GM23338 (cell line): Measurements from ENCODE around the gene ZFP36. TPM values are rescaled to one million over a fixed set of nuclear protein-coding genes. Genes with fewer than 3 reads are reported as not detected.

Source experiments
- EZH2phosphoT487 ChIP-seq: fragments of 200-600 bp; sonication (generic); IDR thresholded peaks from one replicate; pipeline ENCODE4 v1.8.1; 2018; ENCODE audit warnings: antibody characterized with exemption; ENCODE audit not compliant: unreplicated experiment
- NANOG ChIP-seq: IDR thresholded peaks from 2 replicates; pipeline ENCODE4 v1.6.1; 2016; ENCODE audit warnings: antibody characterized with exemption, borderline replicate concordance
- POLR2AphosphoS5 ChIP-seq: IDR thresholded peaks from 2 replicates; pipeline ENCODE4 v1.6.1; 2016; ENCODE audit warnings: antibody characterized with exemption, low read depth
- STAT1 ChIP-seq: IDR thresholded peaks from one replicate; pipeline ENCODE4 v1.6.1; 2016; ENCODE audit warnings: antibody characterized with exemption; ENCODE audit not compliant: unreplicated experiment
- ZNF114 ChIP-seq: fragments of 250-450 bp; sonication (Bioruptor Pico); IDR thresholded peaks from 2 replicates; pipeline ENCODE4 v1.5.0; 2020; ENCODE audit warnings: mild to moderate bottlenecking, moderate library complexity
- ZNF331 ChIP-seq: fragments of 250-450 bp; sonication (Bioruptor Pico); IDR thresholded peaks from 2 replicates; pipeline ENCODE4 v1.5.0; 2020; ENCODE audit warnings: low read depth, mild to moderate bottlenecking, moderate library complexity
- polyA plus RNA-seq: library from polyadenylated mRNA; unstranded; fragments of >200 nt; fragmentation: Nextera tagmentation; extraction: Ambion mirVana; gene quantifications from 2 replicates; pipeline ENCODE4 v1.2.1, GENCODE V29; 2016
- total RNA-seq: library from RNA; depleted of rRNA; stranded (reverse); fragments of >200 nt; shearing (Covaris generic); gene quantifications from 2 replicates; pipeline ENCODE4 v1.2.3, GENCODE V29; 2014
- TF ChIP-seq, protein P1 (sequence below): fragments of 250-450 bp; sonication (Bioruptor Pico); IDR thresholded peaks from 2 replicates; pipeline ENCODE4 v1.5.0; 2020; ENCODE audit warnings: mild to moderate bottlenecking, moderate library complexity
- TF ChIP-seq, protein P2 (sequence below): IDR thresholded peaks from 2 replicates; pipeline ENCODE4 v1.6.1; 2016; ENCODE audit warnings: antibody characterized with exemption
- TF ChIP-seq, protein P3 (sequence below), 2 experiments: fragments of 200-600 bp in 1 of 2; sonication (generic) in 1 of 2; conservative IDR thresholded peaks; 2 replicates each; pipeline versions ENCODE4 v1.5.1 to v1.6.1; 2016 to 2017; ENCODE audit warnings: antibody characterized with exemption in 2 of 2, low read depth in 2 of 2, mild to moderate bottlenecking in 2 of 2, moderate library complexity in 1 of 2

Gene ZFP36
- total and polyA plus RNA-seq, 2 experiments from 2014 or later: 9.5 to 27.5 TPM

DNA sequence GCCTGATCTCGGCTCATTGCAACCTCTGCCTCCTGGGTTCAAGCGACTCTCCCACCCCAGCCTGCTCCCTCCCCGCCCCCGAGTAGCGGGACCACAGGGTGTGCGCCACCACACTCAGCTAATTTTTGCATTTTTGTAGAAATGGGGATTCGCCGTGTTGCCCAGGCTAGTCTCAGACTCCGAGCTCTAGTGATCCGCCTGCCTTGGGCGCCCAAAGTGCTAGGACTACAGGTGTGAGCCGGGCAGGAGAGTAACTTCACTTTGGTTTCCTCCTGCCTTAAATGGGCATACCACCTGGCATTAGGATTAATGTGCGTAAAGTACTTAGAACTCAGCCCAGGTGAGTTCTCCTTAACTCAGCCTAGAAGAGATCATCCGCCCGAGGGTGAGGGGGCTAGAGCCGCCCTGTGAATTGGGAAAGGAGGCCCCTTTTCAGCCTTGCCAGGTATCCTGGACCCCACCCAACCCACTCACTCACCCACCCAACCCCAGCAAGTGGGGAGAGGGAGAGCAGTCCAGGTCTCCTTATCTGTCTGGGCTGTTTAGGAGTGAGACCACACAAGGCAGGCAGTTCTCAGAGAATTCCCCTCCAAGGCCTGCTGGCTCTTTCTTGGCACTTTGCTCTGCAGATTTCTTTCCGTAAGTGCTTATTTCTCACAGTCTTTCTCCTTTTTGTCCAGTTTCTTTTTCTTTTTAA lies 1.2 kb upstream of the ZFP36 start (continued):
- TF ChIP-seq, protein P1, sequence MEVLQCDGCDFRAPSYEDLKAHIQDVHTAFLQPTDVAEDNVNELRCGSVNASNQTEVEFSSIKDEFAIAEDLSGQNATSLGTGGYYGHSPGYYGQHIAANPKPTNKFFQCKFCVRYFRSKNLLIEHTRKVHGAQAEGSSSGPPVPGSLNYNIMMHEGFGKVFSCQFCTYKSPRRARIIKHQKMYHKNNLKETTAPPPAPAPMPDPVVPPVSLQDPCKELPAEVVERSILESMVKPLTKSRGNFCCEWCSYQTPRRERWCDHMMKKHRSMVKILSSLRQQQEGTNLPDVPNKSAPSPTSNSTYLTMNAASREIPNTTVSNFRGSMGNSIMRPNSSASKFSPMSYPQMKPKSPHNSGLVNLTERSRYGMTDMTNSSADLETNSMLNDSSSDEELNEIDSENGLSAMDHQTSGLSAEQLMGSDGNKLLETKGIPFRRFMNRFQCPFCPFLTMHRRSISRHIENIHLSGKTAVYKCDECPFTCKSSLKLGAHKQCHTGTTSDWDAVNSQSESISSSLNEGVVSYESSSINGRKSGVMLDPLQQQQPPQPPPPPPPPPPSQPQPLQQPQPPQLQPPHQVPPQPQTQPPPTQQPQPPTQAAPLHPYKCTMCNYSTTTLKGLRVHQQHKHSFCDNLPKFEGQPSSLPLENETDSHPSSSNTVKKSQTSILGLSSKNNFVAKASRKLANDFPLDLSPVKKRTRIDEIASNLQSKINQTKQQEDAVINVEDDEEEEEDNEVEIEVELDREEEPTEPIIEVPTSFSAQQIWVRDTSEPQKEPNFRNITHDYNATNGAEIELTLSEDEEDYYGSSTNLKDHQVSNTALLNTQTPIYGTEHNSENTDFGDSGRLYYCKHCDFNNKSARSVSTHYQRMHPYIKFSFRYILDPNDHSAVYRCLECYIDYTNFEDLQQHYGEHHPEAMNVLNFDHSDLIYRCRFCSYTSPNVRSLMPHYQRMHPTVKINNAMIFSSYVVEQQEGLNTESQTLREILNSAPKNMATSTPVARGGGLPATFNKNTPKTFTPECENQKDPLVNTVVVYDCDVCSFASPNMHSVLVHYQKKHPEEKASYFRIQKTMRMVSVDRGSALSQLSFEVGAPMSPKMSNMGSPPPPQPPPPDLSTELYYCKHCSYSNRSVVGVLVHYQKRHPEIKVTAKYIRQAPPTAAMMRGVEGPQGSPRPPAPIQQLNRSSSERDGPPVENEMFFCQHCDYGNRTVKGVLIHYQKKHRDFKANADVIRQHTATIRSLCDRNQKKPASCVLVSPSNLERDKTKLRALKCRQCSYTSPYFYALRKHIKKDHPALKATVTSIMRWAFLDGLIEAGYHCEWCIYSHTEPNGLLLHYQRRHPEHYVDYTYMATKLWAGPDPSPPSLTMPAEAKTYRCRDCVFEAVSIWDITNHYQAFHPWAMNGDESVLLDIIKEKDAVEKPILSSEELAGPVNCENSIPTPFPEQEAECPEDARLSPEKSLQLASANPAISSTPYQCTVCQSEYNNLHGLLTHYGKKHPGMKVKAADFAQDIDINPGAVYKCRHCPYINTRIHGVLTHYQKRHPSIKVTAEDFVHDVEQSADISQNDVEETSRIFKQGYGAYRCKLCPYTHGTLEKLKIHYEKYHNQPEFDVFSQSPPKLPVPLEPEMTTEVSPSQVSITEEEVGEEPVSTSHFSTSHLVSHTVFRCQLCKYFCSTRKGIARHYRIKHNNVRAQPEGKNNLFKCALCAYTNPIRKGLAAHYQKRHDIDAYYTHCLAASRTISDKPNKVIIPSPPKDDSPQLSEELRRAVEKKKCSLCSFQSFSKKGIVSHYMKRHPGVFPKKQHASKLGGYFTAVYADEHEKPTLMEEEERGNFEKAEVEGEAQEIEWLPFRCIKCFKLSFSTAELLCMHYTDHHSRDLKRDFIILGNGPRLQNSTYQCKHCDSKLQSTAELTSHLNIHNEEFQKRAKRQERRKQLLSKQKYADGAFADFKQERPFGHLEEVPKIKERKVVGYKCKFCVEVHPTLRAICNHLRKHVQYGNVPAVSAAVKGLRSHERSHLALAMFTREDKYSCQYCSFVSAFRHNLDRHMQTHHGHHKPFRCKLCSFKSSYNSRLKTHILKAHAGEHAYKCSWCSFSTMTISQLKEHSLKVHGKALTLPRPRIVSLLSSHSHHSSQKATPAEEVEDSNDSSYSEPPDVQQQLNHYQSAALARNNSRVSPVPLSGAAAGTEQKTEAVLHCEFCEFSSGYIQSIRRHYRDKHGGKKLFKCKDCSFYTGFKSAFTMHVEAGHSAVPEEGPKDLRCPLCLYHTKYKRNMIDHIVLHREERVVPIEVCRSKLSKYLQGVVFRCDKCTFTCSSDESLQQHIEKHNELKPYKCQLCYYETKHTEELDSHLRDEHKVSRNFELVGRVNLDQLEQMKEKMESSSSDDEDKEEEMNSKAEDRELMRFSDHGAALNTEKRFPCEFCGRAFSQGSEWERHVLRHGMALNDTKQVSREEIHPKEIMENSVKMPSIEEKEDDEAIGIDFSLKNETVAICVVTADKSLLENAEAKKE (CRISPR knock-in tag): no peak
- TF ChIP-seq ZNF114 (CRISPR knock-in tag) (no peak), POLR2AphosphoS5 (no peak), ZNF331 (CRISPR knock-in tag) (no peak), NANOG (no peak), STAT1 (no peak), EZH2phosphoT487 (no peak)
- TF ChIP-seq, protein P2, sequence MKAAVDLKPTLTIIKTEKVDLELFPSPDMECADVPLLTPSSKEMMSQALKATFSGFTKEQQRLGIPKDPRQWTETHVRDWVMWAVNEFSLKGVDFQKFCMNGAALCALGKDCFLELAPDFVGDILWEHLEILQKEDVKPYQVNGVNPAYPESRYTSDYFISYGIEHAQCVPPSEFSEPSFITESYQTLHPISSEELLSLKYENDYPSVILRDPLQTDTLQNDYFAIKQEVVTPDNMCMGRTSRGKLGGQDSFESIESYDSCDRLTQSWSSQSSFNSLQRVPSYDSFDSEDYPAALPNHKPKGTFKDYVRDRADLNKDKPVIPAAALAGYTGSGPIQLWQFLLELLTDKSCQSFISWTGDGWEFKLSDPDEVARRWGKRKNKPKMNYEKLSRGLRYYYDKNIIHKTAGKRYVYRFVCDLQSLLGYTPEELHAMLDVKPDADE: no peak
- TF ChIP-seq, protein P3, sequence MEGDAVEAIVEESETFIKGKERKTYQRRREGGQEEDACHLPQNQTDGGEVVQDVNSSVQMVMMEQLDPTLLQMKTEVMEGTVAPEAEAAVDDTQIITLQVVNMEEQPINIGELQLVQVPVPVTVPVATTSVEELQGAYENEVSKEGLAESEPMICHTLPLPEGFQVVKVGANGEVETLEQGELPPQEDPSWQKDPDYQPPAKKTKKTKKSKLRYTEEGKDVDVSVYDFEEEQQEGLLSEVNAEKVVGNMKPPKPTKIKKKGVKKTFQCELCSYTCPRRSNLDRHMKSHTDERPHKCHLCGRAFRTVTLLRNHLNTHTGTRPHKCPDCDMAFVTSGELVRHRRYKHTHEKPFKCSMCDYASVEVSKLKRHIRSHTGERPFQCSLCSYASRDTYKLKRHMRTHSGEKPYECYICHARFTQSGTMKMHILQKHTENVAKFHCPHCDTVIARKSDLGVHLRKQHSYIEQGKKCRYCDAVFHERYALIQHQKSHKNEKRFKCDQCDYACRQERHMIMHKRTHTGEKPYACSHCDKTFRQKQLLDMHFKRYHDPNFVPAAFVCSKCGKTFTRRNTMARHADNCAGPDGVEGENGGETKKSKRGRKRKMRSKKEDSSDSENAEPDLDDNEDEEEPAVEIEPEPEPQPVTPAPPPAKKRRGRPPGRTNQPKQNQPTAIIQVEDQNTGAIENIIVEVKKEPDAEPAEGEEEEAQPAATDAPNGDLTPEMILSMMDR (conservative IDR thresholded peaks at IDR 0.05; ENCODE audit: low read depth in 2 of 2): no peak
